Cardiac fibroblast (primary cell): ENCODE measurements around the gene DEGS2.

Source experiments
- DNase-seq, 2 donors: peaks; one replicate each; pipeline versions ENCODE4 v3.0.0 to v3.0.0-alpha.2; 2010; ENCODE audit warnings: low read depth in 2 of 2
- H3K4me3 ChIP-seq, 2 donors: replicated peaks in 1 of 2; 1 replicate in 1 of 2; 2 replicates in 1 of 2; pipeline ENCODE4 v1.5.1; 2011; ENCODE audit warnings: low read depth in 2 of 2, low read length in 2 of 2, mild to moderate bottlenecking in 2 of 2, moderate library complexity in 1 of 2
- CTCF ChIP-seq: IDR thresholded peaks from one replicate; pipeline ENCODE4 v1.5.1; 2011; ENCODE audit warnings: low read depth, mild to moderate bottlenecking, low read length, inconsistent platforms

Gene DEGS2

GRCh38 chr14:100102156-100102785, 57.2 kb downstream of the DEGS2 start:
- TF ChIP-seq CTCF = no peak
- DNase-seq = no peak

GRCh38 chr14:100100032-100100703, 59.3 kb downstream of the DEGS2 start:
- DNase-seq = no peak
- no peak for TF ChIP-seq CTCF
- H3K4me3 ChIP-seq = no peak overlapping the region

More at GRCh38 chr14:100102156-100102785, 57.2 kb downstream of the DEGS2 start:
- H3K4me3 ChIP-seq = no peak overlapping the region

- TF ChIP-seq CTCF = no peak
- DNase-seq = no peak
- no peak overlapping the region for H3K4me3 ChIP-seq
These were observed 61.3 kb downstream of the DEGS2 start for GRCh38 chr14:100098171-100098570.

- no peak overlapping the region for H3K4me3 ChIP-seq
- TF ChIP-seq CTCF = no peak
- DNase-seq = peak in 1 of 2 donors; percentile 71
These were observed 62.8 kb downstream of the DEGS2 start for GRCh38 chr14:100096656-100097055.
